HG03575 (cell line): ENCODE data around the gene KLHDC4.

Experiments used
- ATAC-seq: cut with Tn5 transposase; IDR thresholded peaks from one replicate; pipeline ENCODE4 v1.9.1; 2021; ENCODE audit not compliant: unreplicated experiment, insufficient number of reproducible peaks, low FRiP score; ENCODE audit errors: extremely low read depth

KLHDC4 gene

GRCh38 chr16:87706278-87707000 lies 59.3 kb downstream of the KLHDC4 start:
- no peak for ATAC-seq

GRCh38 chr16:87705771-87706277 lies 60.0 kb downstream of the KLHDC4 start:
- no peak for ATAC-seq

GRCh38 chr16:87704754-87705353 lies 60.9 kb downstream of the KLHDC4 start:
- no peak for ATAC-seq

GRCh38 chr16:87703835-87704375 lies 61.9 kb downstream of the KLHDC4 start:
- no peak for ATAC-seq

- ATAC-seq: no peak
Observed at GRCh38 chr16:87703071-87703470, 62.7 kb downstream of the KLHDC4 start.

- no peak for ATAC-seq
Observed at GRCh38 chr16:87702325-87702811, 63.4 kb downstream of the KLHDC4 start.

GRCh38 chr16:87701505-87701921 lies 64.3 kb downstream of the KLHDC4 start:
- ATAC-seq: no peak

- ATAC-seq: no peak
Observed at GRCh38 chr16:87701078-87701460, 64.7 kb downstream of the KLHDC4 start.

- ATAC-seq: no peak
Observed at GRCh38 chr16:87700406-87701077, 65.2 kb downstream of the KLHDC4 start.

GRCh38 chr16:87698676-87699199 lies 67.0 kb downstream of the KLHDC4 start:
- ATAC-seq: no peak

GRCh38 chr16:87698241-87698640 lies 67.5 kb downstream of the KLHDC4 start:
- no peak for ATAC-seq

GRCh38 chr16:87697792-87698191 lies 68.0 kb downstream of the KLHDC4 start:
- no peak for ATAC-seq

- ATAC-seq: no peak
Observed at GRCh38 chr16:87697256-87697655, 68.5 kb downstream of the KLHDC4 start.

GRCh38 chr16:87696726-87697125 lies 69.1 kb downstream of the KLHDC4 start:
- no peak for ATAC-seq

GRCh38 chr16:87695534-87695933 lies 70.3 kb downstream of the KLHDC4 start:
- no peak for ATAC-seq

- ATAC-seq: no peak
Observed at GRCh38 chr16:87694441-87695125, 71.2 kb downstream of the KLHDC4 start.

GRCh38 chr16:87693827-87694226 lies 72.0 kb downstream of the KLHDC4 start:
- no peak for ATAC-seq

GRCh38 chr16:87692756-87693155 lies 73.0 kb downstream of the KLHDC4 start:
- ATAC-seq: no peak

GRCh38 chr16:87692176-87692575 lies 73.6 kb downstream of the KLHDC4 start:
- no peak for ATAC-seq
